SH-SY5Y (cell line): Measurements from ENCODE around the gene PHC3.

ENCODE experiments used
- GATA2 ChIP-seq: IDR thresholded peaks from 2 replicates; pipeline ENCODE4 v1.6.1; 2011; ENCODE audit warnings: mild to moderate bottlenecking, low read depth, low read length
- GATA3 ChIP-seq: IDR thresholded peaks from 2 replicates; pipeline ENCODE4 v1.6.1; 2011; ENCODE audit warnings: low read depth, mild to moderate bottlenecking, low read length, moderate library complexity

DNA sequence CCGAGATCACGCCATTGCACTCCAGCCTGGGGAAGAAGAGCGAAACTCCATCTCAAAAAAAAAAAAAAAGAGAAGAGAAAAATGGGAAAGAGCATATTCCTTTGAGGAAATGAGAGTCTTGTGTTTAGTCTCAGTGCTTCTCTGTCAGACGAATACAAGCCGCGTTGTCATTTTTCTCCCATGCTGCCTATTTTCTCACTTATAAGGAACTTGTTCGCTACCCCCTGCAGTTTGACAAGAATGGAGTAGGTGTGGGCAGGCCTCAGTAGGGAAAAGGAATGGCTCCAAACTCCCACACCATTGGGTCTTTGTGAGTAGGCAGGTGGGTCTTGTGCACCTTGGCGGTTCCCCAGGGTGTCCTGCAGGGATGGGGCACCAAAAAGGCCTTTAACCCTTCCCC, 137.3 kb downstream of the PHC3 start:
- TF ChIP-seq GATA3 (no peak), GATA2 (no peak)
